ENCODE data around the gene GSG1L. TPM values are rescaled to one million over a fixed set of nuclear protein-coding genes. Genes with fewer than 3 reads are reported as not detected.

The GSG1L gene
- total RNA-seq, 1 experiment from 2014 or later, result not detected

DNA sequence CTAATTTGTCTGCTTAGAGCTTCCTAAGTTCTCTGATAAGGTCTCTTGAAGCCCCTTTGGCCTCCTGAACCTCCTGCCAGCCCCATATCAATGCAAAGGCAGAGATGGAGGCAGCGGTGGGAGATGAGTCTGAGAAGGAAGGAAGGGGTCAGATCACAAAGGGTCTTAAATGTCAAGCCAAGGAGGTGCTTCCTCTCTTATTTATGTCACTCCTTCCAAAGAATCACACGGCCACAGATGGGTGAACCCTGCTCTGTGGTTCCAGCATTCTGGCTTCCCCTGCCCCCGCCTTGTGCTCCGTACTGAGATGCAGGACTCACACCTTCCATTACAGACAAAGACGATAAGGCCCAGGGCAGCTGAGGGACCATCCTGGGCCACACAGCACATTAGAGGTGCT, 96.3 kb downstream of the GSG1L start:
- H3K4me1 ChIP-seq (replicated peaks), result no peaks in the 10 kb centered on the region
- peaks cover 13% of the 10 kb centered on the region for H3K27me3 ChIP-seq (replicated peaks)
- no peak overlapping the region for H3K4me3 ChIP-seq
- H3K9me3 ChIP-seq (replicated peaks), result no peaks in the 10 kb centered on the region
- H3K27ac ChIP-seq, result no peak overlapping the region
- DNase-seq (ENCODE audit: low read depth in 1 of 2, low spot score in 2 of 2), result peak in 1 of 2 experiments; percentile 19
- no peaks in the 10 kb centered on the region for H3K36me3 ChIP-seq

DNA sequence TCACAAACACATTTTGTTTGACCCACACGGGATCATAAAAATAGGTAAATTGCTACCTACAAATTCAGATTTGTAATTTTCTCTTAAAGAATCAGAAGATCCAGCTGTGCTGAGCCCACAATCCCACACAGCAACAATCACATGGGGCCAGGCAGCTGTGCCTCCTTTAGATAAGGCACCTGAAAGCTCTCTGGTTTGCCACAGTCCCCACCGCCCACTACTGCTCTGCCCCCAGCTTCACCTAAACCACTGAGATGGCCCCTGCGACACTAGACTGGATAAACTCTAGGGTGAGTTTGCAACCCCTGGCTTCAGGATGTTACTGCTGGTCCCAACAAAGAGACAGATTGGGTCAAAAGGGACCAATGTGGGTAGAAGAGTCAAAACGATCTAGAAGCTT, 96.8 kb downstream of the GSG1L start:
- DNase-seq (ENCODE audit: low read depth in 1 of 2, low spot score in 2 of 2), result no peak
- H3K4me1 ChIP-seq (replicated peaks), result no peaks in the 10 kb centered on the region
- no peak overlapping the region for H3K27ac ChIP-seq
- no peaks in the 10 kb centered on the region for H3K9me3 ChIP-seq (replicated peaks)
- peaks cover 10% of the 10 kb centered on the region for H3K27me3 ChIP-seq (replicated peaks)
- H3K36me3 ChIP-seq, result no peaks in the 10 kb centered on the region
- no peak overlapping the region for H3K4me3 ChIP-seq

DNA sequence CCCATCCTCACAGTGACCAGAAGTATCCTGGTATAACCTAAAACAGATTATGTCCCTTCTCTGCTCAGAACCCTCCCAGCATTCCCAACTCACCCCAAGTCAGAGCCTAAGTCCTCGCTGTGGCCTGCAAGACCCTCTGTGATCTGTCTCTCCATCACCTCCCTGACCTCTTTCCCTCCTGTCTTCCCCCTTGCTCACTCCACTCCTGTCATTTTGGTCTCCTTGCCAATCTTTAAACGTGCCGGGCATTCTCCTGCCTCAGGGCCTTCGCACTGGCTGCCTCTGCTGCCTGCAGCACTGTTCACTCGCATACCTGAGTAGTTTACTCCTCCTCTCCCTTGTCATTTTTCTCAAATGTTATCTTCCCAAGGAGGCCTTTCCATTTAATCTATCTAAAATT, 97.7 kb downstream of the GSG1L start:
- Histone ChIP-seq H3K27me3 (replicated peaks) (peaks cover 10% of the 10 kb centered on the region), H3K4me1 (replicated peaks) (no peaks in the 10 kb centered on the region), H3K9me3 (replicated peaks) (no peaks in the 10 kb centered on the region), H3K4me3 (no peak overlapping the region), H3K27ac (no peak overlapping the region), H3K36me3 (no peaks in the 10 kb centered on the region)
- DNase-seq (ENCODE audit: low read depth in 1 of 2, low spot score in 2 of 2), result no peak

DNA sequence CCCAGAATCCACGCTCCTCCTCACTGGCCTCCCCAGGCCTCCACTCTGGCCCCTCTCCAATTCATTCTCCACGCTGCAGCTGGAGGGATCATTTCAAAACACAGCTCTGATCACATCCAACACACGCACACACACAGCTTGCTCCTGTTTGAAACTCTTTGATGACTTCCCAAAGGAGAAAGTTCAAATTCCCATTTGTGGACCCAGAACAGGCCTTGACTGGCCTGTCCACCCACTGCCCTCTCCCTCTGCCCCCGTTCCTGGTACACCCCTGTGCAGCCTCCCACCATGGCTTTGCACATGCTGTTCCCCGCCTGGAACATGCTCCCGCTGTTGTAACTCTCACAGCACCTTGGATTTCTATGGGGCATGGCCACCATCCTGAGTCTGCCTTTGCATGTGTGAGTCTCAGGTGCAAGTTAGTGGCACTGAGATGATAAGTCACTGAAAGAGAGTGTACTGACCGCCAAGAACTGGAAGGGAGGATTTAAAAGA, 100.0 kb downstream of the GSG1L start:
- no peaks in the 10 kb centered on the region for H3K4me1 ChIP-seq (replicated peaks)
- no peak overlapping the region for H3K4me3 ChIP-seq
- H3K27ac ChIP-seq, result no peak overlapping the region
- no peaks in the 10 kb centered on the region for H3K36me3 ChIP-seq
- DNase-seq (ENCODE audit: low read depth in 1 of 2, low spot score in 2 of 2), result no peak
- peaks cover 7% of the 10 kb centered on the region for H3K27me3 ChIP-seq (replicated peaks)
- no peaks in the 10 kb centered on the region for H3K9me3 ChIP-seq (replicated peaks)

DNA sequence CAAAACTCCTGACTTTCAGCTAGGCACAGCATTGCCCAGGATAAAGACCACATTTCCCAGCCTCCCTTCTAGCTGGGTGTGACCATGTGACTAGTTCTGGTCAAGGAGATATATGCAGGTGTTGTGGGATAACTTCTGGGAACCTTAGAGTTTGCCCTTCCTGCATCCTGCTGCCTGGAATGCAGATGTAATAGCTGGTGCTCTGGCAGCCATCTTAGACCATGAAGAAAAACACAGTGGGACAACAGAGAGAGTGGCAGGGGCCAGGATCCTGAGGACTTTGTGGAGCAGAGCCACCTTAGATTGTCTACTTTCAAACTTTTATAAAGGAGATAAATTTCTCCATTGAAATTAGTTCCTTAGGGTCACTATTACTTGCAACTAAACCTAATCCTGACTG, 101.3 kb downstream of the GSG1L start:
- Histone ChIP-seq H3K27me3 (replicated peaks) (peaks cover 7% of the 10 kb centered on the region), H3K4me1 (replicated peaks) (no peaks in the 10 kb centered on the region), H3K27ac (no peak overlapping the region), H3K9me3 (replicated peaks) (no peaks in the 10 kb centered on the region; the same call in 1 of the 2 replicates), H3K36me3 (no peaks in the 10 kb centered on the region), H3K4me3 (no peak overlapping the region)
- DNase-seq (ENCODE audit: low read depth in 1 of 2, low spot score in 2 of 2), result no peak

DNA sequence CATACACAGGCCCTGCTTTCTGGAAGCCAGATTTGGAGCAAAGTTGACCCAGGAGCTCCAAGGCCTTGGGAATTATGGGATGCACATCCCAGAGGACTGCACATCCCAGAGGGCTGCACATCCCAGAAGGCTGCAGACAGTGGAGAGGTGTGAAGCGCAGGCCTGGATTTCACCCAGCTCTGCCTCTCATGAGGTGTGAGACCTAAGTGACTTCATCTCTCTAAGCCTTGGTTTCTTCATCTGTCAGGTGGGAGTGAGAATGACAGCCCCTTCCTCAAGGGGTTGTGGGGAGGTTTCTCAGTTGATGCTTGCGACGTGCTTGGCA, 102.3 kb downstream of the GSG1L start:
- H3K9me3 ChIP-seq (replicated peaks), result no peaks in the 10 kb centered on the region; the same call in 1 of the 2 replicates
- DNase-seq (ENCODE audit: low read depth in 1 of 2, low spot score in 2 of 2), result no peak
- H3K27ac ChIP-seq, result no peak overlapping the region
- no peaks in the 10 kb centered on the region for H3K36me3 ChIP-seq
- H3K4me1 ChIP-seq (replicated peaks), result no peaks in the 10 kb centered on the region
- H3K4me3 ChIP-seq, result no peak overlapping the region
- H3K27me3 ChIP-seq (replicated peaks), result peaks cover 7% of the 10 kb centered on the region

DNA sequence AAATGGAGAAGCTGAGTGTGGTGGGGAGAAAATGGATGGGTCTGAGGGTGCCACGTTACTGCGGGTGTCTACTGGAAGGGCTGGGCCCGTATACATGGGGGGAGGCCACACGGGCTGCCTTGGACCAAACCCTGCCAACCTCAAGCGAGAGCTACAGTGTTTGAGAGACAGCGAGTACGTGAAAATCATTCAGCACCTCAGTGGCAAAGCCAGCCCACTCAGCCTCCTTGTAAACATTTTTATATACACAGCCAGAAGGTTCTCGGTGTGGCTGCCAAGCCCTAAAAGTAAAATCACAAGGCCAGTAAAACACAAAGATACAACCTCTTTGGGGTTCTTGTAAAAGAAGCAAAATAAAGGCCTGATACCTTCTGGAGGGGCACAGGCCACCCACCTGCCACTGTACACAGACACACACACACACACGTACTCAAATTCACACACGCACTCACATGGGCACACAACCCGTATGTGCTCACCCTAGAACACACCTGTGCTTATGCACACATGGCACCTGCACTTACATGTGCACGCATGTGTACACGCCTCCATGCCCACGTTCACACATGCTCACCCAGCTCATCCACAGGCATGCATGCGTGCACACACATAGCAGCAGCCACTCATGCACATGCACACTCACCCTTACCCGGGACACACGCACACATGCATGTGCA, 102.8 kb downstream of the GSG1L start:
- no peaks in the 10 kb centered on the region for H3K36me3 ChIP-seq
- no peaks in the 10 kb centered on the region; the same call in none of the 2 replicates for H3K9me3 ChIP-seq (replicated peaks)
- H3K27ac ChIP-seq, result no peak overlapping the region
- peaks cover 7% of the 10 kb centered on the region for H3K27me3 ChIP-seq (replicated peaks)
- H3K4me1 ChIP-seq (replicated peaks), result no peaks in the 10 kb centered on the region
- no peak overlapping the region for H3K4me3 ChIP-seq
- DNase-seq (ENCODE audit: low read depth in 1 of 2, low spot score in 2 of 2), result no peak

DNA sequence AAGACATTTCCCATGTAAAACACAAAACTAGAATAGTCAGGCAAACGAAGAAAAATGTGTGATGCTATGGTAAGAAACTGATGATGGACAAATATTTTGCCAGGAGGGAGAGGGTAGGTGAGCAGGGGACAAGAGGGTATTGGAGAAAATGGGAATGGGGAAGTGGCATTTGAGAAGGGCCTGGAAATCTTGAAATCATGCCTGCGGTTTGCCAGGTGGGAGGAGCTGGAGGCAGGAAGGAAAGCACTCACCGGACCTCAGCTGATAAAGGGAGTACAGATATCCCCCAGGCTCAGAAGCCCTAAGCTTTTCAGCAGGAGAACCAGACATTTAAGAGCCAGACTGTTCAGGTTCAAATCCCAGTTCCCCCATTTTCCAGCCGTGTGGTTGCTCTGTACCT, 103.6 kb downstream of the GSG1L start:
- Histone ChIP-seq H3K27ac (no peak overlapping the region), H3K9me3 (replicated peaks) (peaks cover 4% of the 10 kb centered on the region), H3K4me3 (no peak overlapping the region), H3K27me3 (replicated peaks) (peaks cover 7% of the 10 kb centered on the region), H3K4me1 (replicated peaks) (no peaks in the 10 kb centered on the region), H3K36me3 (no peaks in the 10 kb centered on the region)
- no peak for DNase-seq (ENCODE audit: low read depth in 1 of 2, low spot score in 2 of 2)

DNA sequence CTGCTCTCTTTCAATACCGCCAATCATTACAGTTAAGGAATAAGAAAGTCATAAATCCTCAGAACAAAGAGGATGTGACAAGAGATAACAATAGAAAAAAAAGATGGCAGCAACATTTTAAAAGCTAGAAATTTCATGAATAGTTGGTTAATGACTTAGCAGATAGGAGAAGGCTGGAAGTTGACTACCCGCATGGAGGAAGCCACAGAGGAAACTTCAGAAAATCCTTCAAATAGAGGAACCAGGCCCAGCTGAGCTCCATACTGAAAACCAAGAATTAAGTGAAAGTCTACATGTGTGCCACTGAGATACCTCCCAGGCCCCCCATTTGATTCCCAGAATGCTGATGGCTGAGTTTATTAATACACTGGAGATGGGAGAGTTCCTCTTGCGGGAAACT, 109.3 kb downstream of the GSG1L start:
- DNase-seq (ENCODE audit: low read depth in 1 of 2, low spot score in 2 of 2), result no peak
- Histone ChIP-seq H3K27ac (no peak overlapping the region), H3K4me3 (no peak overlapping the region), H3K9me3 (replicated peaks) (peaks cover 4% of the 10 kb centered on the region), H3K27me3 (replicated peaks) (peaks cover 6% of the 10 kb centered on the region; the same call in 1 of the 2 replicates), H3K4me1 (replicated peaks) (no peaks in the 10 kb centered on the region), H3K36me3 (no peaks in the 10 kb centered on the region)

DNA sequence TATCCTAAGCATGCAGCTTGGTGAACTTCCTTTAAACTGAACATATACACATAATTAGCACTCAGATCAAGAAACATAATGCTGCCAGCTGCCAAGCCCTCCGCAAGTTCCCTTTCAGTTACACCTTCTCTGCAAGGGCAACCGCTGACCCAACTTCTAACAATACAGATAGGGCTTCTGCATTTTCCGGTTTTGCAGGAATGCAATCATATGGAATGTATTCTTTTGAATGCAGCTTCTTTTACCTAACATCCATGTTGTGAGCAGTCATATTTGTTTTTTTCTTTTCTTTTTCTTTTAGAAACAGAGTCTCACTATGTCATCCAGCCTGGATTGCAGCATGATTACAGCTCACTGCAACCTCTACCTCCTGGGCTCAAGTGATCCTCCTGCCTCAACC, 110.7 kb downstream of the GSG1L start:
- Histone ChIP-seq H3K27me3 (replicated peaks) (peaks cover 6% of the 10 kb centered on the region; the same call in 1 of the 2 replicates), H3K9me3 (replicated peaks) (peaks cover 4% of the 10 kb centered on the region), H3K36me3 (no peaks in the 10 kb centered on the region), H3K27ac (no peak overlapping the region), H3K4me3 (no peak overlapping the region), H3K4me1 (replicated peaks) (no peaks in the 10 kb centered on the region)
- DNase-seq (ENCODE audit: low read depth in 1 of 2, low spot score in 2 of 2), result no peak

DNA sequence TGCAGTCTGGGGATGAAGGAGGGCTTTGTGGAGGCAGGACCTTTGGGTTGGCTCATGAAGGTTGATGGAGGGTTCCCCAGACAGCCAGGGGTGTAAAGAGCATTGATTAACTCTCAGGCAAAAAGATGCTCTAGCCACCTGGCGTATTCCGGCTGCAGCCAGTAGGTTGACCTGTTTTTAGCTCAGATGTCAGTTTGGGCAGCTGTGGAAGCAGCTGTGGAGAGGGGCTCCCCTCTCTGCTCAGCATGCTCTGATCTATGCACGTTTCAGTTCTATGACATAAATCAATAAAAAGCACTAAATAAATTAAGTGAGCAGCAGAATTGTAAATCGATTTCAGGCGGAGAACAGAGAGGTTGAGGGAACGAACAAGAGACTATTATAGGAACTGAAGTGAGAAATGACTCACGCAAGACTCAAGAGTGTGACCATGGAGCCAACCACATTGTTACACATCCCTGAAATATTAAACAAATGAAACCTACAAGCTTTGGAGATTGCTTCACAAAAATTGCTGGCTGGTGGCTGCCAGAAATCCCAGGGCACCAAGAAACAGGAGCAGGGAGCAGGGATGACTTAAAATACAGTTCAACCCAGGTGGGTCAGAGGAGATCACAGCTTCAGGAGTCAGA, 111.9 kb downstream of the GSG1L start:
- Histone ChIP-seq H3K4me1 (replicated peaks) (no peaks in the 10 kb centered on the region), H3K4me3 (no peak overlapping the region), H3K27ac (no peak overlapping the region), H3K9me3 (replicated peaks) (peaks cover 4% of the 10 kb centered on the region), H3K36me3 (no peaks in the 10 kb centered on the region), H3K27me3 (replicated peaks) (peaks cover 6% of the 10 kb centered on the region; the same call in 1 of the 2 replicates)
- no peak for DNase-seq (ENCODE audit: low read depth in 1 of 2, low spot score in 2 of 2)

DNA sequence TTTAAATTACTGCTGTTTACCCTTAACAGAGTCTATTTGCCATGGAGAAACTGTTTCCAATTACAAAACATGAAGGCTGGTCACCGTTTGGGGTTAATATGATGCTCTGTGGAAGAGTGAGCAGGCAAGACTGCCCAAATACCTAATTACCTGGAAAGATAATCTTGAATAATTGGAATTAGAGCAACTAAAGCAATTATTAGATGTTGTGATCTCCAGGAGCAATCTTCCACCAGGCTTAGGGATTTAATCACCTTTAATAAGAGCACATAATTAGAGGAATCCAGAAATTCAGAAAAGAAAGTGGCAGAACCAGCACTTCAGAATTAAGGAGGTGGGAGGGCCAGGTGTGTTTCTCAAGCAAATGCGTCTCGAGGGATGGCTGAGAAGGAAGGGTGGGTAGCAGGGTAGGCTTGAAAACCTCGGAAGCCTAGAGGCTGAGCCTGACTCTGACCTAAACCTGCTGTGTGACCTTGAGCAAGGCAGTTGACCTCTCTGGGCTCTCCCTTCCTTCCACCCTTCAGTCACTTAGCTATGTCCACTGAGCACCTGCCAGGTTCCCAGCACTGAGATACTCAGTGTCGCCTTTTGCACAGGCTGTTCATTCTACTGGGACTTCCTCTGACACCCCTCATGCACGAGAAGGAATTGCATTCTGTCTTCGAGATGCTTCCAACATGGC, 113.2 kb downstream of the GSG1L start:
- DNase-seq (ENCODE audit: low read depth in 1 of 2, low spot score in 2 of 2), result no peak
- no peak overlapping the region for H3K4me3 ChIP-seq

DNA sequence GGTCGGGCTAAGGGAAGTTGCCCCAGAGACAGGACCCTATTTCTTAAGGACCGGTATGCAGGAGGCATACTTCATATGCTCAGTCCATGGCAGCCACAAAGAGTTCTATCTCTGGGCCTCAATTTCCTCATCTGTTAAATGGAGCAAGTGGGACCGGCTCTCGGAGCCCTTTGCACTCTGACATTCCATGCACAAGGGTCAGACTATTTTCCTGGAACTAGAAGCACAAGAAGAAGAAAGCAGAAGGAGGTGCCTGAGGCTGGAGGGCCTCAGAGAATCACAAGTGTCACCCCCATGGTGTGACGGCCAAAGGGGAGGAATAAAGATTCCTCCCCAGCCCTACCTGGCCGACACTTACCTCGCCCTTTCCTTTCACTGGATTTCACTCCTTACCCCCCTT, 115.8 kb downstream of the GSG1L start:
- no peaks in the 10 kb centered on the region for H3K36me3 ChIP-seq
- H3K4me1 ChIP-seq (replicated peaks), result no peaks in the 10 kb centered on the region
- no peak overlapping the region for H3K27ac ChIP-seq
- no peak for DNase-seq (ENCODE audit: low read depth in 1 of 2, low spot score in 2 of 2)
- H3K9me3 ChIP-seq (replicated peaks), result no peaks in the 10 kb centered on the region
- no peak overlapping the region for H3K4me3 ChIP-seq
- H3K27me3 ChIP-seq (replicated peaks), result peaks cover 20% of the 10 kb centered on the region

More for the DNA sequence above, 113.2 kb downstream of the GSG1L start:
- H3K9me3 ChIP-seq (replicated peaks), result peaks cover under 1% of the 10 kb centered on the region; the same call in 1 of the 2 replicates
- no peak overlapping the region for H3K27ac ChIP-seq
- no peaks in the 10 kb centered on the region for H3K4me1 ChIP-seq (replicated peaks)
- peaks cover 16% of the 10 kb centered on the region for H3K27me3 ChIP-seq (replicated peaks)
- no peaks in the 10 kb centered on the region for H3K36me3 ChIP-seq

Measured in SJSA1 (cell line).